Omental fat pad (tissue), 4 donors: ENCODE results near the gene FUOM. TPM values are rescaled to one million over a fixed set of nuclear protein-coding genes. Genes with fewer than 3 reads are reported as not detected.
"Not testable (repeated sequence)": the region's sequence is repeated elsewhere in the genome, so short reads cannot be mapped to it uniquely, and the experiment has no call there.

Source experiments
- ATAC-seq: fragments of 150-250 bp; one replicate; pipeline ENCODE4 v1.9.1; 2016; ENCODE audit warnings: mild to moderate bottlenecking, moderate library complexity; ENCODE audit not compliant: low FRiP score
- DNase-seq: peaks from one replicate; pipeline ENCODE4 v3.0.0-alpha.2; 2019; ENCODE audit warnings: low spot score
- CTCF ChIP-seq, 3 donors: fragments of 450-650 bp; IDR thresholded peaks; one replicate each; pipeline ENCODE4 v1.5.1; 2016 to 2017; ENCODE audit warnings: antibody characterized with exemption in 3 of 3, mild to moderate bottlenecking in 3 of 3, moderate library complexity in 2 of 3
- total RNA-seq, 4 donors: library from RNA; depleted of rRNA; stranded (reverse); fragments of >200 nt; gene quantifications; one replicate each; pipeline ENCODE4 v1.1.0, GENCODE V29; 2016

The FUOM gene
- total RNA-seq, 4 donors from 2014 or later: 20.6 to 34.3 (median 24.1) TPM

- DNase-seq (peak; percentile 94), ATAC-seq (peak; percentile 98)
- TF ChIP-seq CTCF (IDR thresholded peaks at IDR 0.05): no peak
Measured at GRCh38 chr10:133373174-133374090, 15.6 kb upstream of the FUOM start, which contains the start of gene ECHS1. Gene ECHS1 (minus strand): TSS chr10:133373354. CDS start chr10:133373333, 21 bp downstream.

- DNase-seq (no peak), ATAC-seq (no peak)
- no peak for TF ChIP-seq CTCF (IDR thresholded peaks at IDR 0.05)
Measured at GRCh38 chr10:133372507-133372906, 14.7 kb upstream of the FUOM start.

GRCh38 chr10:133370030-133370786 lies 12.4 kb upstream of the FUOM start:
- ATAC-seq (no peak), DNase-seq (no peak)
- TF ChIP-seq CTCF (IDR thresholded peaks at IDR 0.05): no peak

GRCh38 chr10:133368153-133368552 lies 10.3 kb upstream of the FUOM start:
- ATAC-seq (no peak), DNase-seq (no peak)
- no peak for TF ChIP-seq CTCF (IDR thresholded peaks at IDR 0.05)

GRCh38 chr10:133367461-133367860 lies 9.6 kb upstream of the FUOM start:
- DNase-seq, ATAC-seq: not testable (repeated sequence)

- TF ChIP-seq CTCF (IDR thresholded peaks at IDR 0.05): no peak
- no peak for DNase-seq
- ATAC-seq: no peak
Measured at GRCh38 chr10:133366751-133367150, 8.9 kb upstream of the FUOM start.

GRCh38 chr10:133366130-133366478 lies 8.3 kb upstream of the FUOM start:
- no peak for DNase-seq
- ATAC-seq: peak; percentile 21
- no peak for TF ChIP-seq CTCF (IDR thresholded peaks at IDR 0.05)
